OCI-LY3 (cell line): Measurements from ENCODE around the gene DAB2.

ENCODE experiments used
- H2AFZ ChIP-seq: fragments of 200-600, 300-600 bp; shearing (Covaris generic); 2 replicates; pipeline ENCODE4 v1.6.0; 2014; ENCODE audit warnings: antibody characterized with exemption, low read depth, low read length
- H3K27ac ChIP-seq: fragments of 200-600, 300-600 bp; sonication (generic); 2 replicates; pipeline ENCODE4 v1.5.1; 2014; ENCODE audit warnings: mild to moderate bottlenecking, low read length, moderate library complexity, mixed read lengths
- H3K27me3 ChIP-seq: fragments of 200-600, 300-600 bp; sonication (generic); 2 replicates; pipeline ENCODE4 v1.6.1; 2014; ENCODE audit warnings: low read depth, low read length, mixed read lengths
- H3K36me3 ChIP-seq: fragments of 200-600, 300-600 bp; sonication (generic); replicated peaks from 2 replicates; pipeline ENCODE3; 2014; ENCODE audit warnings: low read depth, low read length, mixed read lengths
- H3K4me1 ChIP-seq: fragments of 300-600, 200-600 bp; sonication (generic); 2 replicates; pipeline ENCODE4 v1.6.1; 2014; ENCODE audit warnings: low read length, mixed read lengths
- H3K4me2 ChIP-seq: fragments of 200-600, 300-600 bp; sonication (generic); 2 replicates; pipeline ENCODE4 v1.6.1; 2014; ENCODE audit warnings: low read length, mixed read lengths
- H3K4me3 ChIP-seq: fragments of 300-600, 200-600 bp; sonication (generic); 2 replicates; pipeline ENCODE4 v1.5.1; 2014; ENCODE audit warnings: antibody characterized with exemption, mild to moderate bottlenecking, low read length, moderate library complexity
- H3K79me2 ChIP-seq: fragments of 300-600, 200-600 bp; shearing (Covaris generic); 2 replicates; pipeline ENCODE4 v1.6.1; 2014; ENCODE audit warnings: mild to moderate bottlenecking, low read length, mixed read lengths
- H3K9ac ChIP-seq: fragments of 300-600, 200-600 bp; shearing (Covaris generic); 2 replicates; pipeline ENCODE4 v1.6.0; 2014; ENCODE audit warnings: mild to moderate bottlenecking, low read length, moderate library complexity
- H3K9me3 ChIP-seq: fragments of 200-600, 300-600 bp; shearing (Covaris generic); 2 replicates; pipeline ENCODE4 v1.6.1; 2014; ENCODE audit warnings: low read length, mixed read lengths; ENCODE audit not compliant: insufficient read depth
- H4K20me1 ChIP-seq: fragments of 200-600, 300-600 bp; sonication (generic); 2 replicates; pipeline ENCODE4 v1.6.1; 2016; ENCODE audit warnings: low read length, mixed read lengths; ENCODE audit not compliant: insufficient read depth
- EZH2phosphoT487 ChIP-seq: fragments of 200-600 bp; shearing (Covaris generic); IDR thresholded peaks from 2 replicates; pipeline ENCODE4 v1.6.1; 2018; ENCODE audit warnings: antibody characterized with exemption, mixed run types, low read depth
- TF ChIP-seq, protein P1 (sequence below): fragments of 200-600, 300-600 bp; sonication (generic); IDR thresholded peaks from 2 replicates; pipeline ENCODE4 v1.5.1; 2014; ENCODE audit warnings: antibody characterized with exemption, low read length, low read depth

DAB2 gene

GRCh38 chr5:39433848-39434247 lies 9.1 kb upstream of the DAB2 start:
- no peaks in the 10 kb centered on the region for H3K9me3 ChIP-seq

GRCh38 chr5:39432696-39433530 lies 8.1 kb upstream of the DAB2 start:
- no peak for TF ChIP-seq EZH2phosphoT487
- TF ChIP-seq, protein P1, sequence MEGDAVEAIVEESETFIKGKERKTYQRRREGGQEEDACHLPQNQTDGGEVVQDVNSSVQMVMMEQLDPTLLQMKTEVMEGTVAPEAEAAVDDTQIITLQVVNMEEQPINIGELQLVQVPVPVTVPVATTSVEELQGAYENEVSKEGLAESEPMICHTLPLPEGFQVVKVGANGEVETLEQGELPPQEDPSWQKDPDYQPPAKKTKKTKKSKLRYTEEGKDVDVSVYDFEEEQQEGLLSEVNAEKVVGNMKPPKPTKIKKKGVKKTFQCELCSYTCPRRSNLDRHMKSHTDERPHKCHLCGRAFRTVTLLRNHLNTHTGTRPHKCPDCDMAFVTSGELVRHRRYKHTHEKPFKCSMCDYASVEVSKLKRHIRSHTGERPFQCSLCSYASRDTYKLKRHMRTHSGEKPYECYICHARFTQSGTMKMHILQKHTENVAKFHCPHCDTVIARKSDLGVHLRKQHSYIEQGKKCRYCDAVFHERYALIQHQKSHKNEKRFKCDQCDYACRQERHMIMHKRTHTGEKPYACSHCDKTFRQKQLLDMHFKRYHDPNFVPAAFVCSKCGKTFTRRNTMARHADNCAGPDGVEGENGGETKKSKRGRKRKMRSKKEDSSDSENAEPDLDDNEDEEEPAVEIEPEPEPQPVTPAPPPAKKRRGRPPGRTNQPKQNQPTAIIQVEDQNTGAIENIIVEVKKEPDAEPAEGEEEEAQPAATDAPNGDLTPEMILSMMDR = no peak
- H2AFZ ChIP-seq = no peak overlapping the region
- H3K4me2 ChIP-seq = no peak overlapping the region

More at GRCh38 chr5:39433848-39434247, 9.1 kb upstream of the DAB2 start:
- Histone ChIP-seq H3K36me3 (no peaks in the 10 kb centered on the region), H4K20me1 (no peaks in the 10 kb centered on the region), H3K4me1 (peaks cover 4% of the 10 kb centered on the region; the same call in 1 of the 2 replicates), H3K27ac (no peak overlapping the region), H3K27me3 (no peaks in the 10 kb centered on the region), H3K4me3 (no peak overlapping the region), H3K9ac (no peak overlapping the region), H3K4me2 (no peak overlapping the region), H3K79me2 (no peaks in the 10 kb centered on the region), H2AFZ (no peak overlapping the region)
- TF ChIP-seq EZH2phosphoT487 = no peak
- TF ChIP-seq, protein P1 = no peak

DNA sequence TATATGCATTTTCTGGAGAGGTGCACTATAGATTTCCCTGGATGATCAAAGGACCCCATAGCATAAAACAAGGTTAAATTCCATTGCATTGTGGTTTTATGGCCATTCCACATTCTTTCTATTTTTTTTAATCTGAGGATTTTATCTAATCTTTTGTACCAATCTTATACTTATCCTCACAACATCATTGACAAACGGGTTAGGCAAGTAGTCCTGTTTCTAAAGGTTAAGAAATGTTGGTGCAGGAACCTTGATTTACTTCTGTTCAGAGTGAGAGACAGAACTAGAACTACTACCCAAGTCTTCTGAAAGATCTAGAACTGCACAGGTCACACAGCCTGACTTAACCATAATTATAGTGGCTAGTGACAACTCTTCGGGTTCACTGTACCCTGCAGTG lies 5.7 kb upstream of the DAB2 start:
- Histone ChIP-seq H4K20me1 (no peaks in the 10 kb centered on the region), H3K27me3 (peaks cover 21% of the 10 kb centered on the region), H3K4me2 (no peak overlapping the region), H3K27ac (no peak overlapping the region), H3K9ac (no peak overlapping the region), H3K36me3 (no peaks in the 10 kb centered on the region), H3K4me3 (no peak overlapping the region), H3K9me3 (no peaks in the 10 kb centered on the region), H3K4me1 (peaks cover 8% of the 10 kb centered on the region), H2AFZ (no peak overlapping the region), H3K79me2 (no peaks in the 10 kb centered on the region)
- TF ChIP-seq EZH2phosphoT487 = no peak
- TF ChIP-seq, protein P1 = no peak

More at GRCh38 chr5:39432696-39433530, 8.1 kb upstream of the DAB2 start:
- no peaks in the 10 kb centered on the region for H3K36me3 ChIP-seq
- no peaks in the 10 kb centered on the region for H3K79me2 ChIP-seq
- no peak overlapping the region for H3K9ac ChIP-seq
- peaks cover 4% of the 10 kb centered on the region; the same call in 1 of the 2 replicates for H3K4me1 ChIP-seq
- H4K20me1 ChIP-seq = no peaks in the 10 kb centered on the region
- no peak overlapping the region for H3K4me3 ChIP-seq
- no peak overlapping the region for H3K27ac ChIP-seq
- no peaks in the 10 kb centered on the region for H3K9me3 ChIP-seq
- H3K27me3 ChIP-seq = no peaks in the 10 kb centered on the region

DNA sequence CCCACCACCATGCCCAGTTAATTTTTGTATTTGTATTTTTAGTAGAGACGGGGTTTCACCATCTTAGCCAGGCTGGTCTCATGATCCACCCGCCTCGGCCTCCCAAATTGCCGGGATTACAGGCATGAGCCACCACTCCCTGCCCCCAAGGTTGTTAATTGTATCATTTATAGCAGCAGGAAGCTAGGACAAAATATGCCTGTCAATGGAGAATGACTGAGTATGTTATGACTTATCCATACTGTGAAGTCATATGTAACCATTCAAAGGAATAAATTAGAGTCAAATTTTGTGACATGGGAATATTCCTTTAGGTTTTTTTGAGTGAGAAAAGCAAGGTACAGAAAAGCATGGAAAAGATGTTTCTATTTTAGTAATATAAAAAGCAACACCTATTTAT lies 3.9 kb upstream of the DAB2 start:
- no peak overlapping the region for H3K27ac ChIP-seq
- TF ChIP-seq EZH2phosphoT487 = no peak
- TF ChIP-seq, protein P1 = no peak
- H3K36me3 ChIP-seq = no peaks in the 10 kb centered on the region
- H3K4me3 ChIP-seq = no peak overlapping the region
- H3K4me1 ChIP-seq = peaks cover 8% of the 10 kb centered on the region
- no peak overlapping the region for H3K9ac ChIP-seq
- no peaks in the 10 kb centered on the region for H3K79me2 ChIP-seq
- no peaks in the 10 kb centered on the region for H4K20me1 ChIP-seq
- H3K4me2 ChIP-seq = no peak overlapping the region
- no peak overlapping the region for H2AFZ ChIP-seq
- H3K9me3 ChIP-seq = no peaks in the 10 kb centered on the region
- H3K27me3 ChIP-seq = peaks cover 21% of the 10 kb centered on the region
